HFF-Myc (cell line): Measurements from ENCODE around the gene PAPOLG.

Experiments used
- DNase-seq: peaks from one replicate; pipeline ENCODE4 v3.0.0-alpha.2; 2011; ENCODE audit warnings: low read depth; ENCODE audit errors: extremely low read depth
- H3K4me3 ChIP-seq: replicated peaks from 2 replicates; pipeline ENCODE4 v1.5.1; 2011; ENCODE audit warnings: low read depth, mild to moderate bottlenecking, control low read depth, low read length
- CTCF ChIP-seq: IDR thresholded peaks from 2 replicates; pipeline ENCODE4 v1.5.1; 2012; ENCODE audit warnings: mild to moderate bottlenecking, low read depth, low read length, control low read depth; ENCODE audit errors: missing control alignments

Gene PAPOLG

GRCh38 chr2:60831921-60832320 is 75.9 kb downstream of the PAPOLG start:
- H3K4me3 ChIP-seq = no peak overlapping the region
- TF ChIP-seq CTCF = no peak
- no peak for DNase-seq

- no peak overlapping the region for H3K4me3 ChIP-seq
- DNase-seq = no peak
- TF ChIP-seq CTCF = no peak
Measured at GRCh38 chr2:60832621-60833020, 76.6 kb downstream of the PAPOLG start.

- no peak overlapping the region for H3K4me3 ChIP-seq
- DNase-seq = no peak
- TF ChIP-seq CTCF = no peak
Measured at GRCh38 chr2:60834270-60834717, 78.2 kb downstream of the PAPOLG start.

GRCh38 chr2:60836491-60836890 is 80.4 kb downstream of the PAPOLG start:
- TF ChIP-seq CTCF = no peak
- no peak for DNase-seq
- H3K4me3 ChIP-seq = no peak overlapping the region

GRCh38 chr2:60837123-60837522 is 81.1 kb downstream of the PAPOLG start:
- DNase-seq = no peak
- TF ChIP-seq CTCF = no peak
- no peak overlapping the region for H3K4me3 ChIP-seq

- no peak overlapping the region for H3K4me3 ChIP-seq
- no peak for TF ChIP-seq CTCF
- DNase-seq = no peak
Measured at GRCh38 chr2:60838481-60838880, 82.4 kb downstream of the PAPOLG start.

DNA sequence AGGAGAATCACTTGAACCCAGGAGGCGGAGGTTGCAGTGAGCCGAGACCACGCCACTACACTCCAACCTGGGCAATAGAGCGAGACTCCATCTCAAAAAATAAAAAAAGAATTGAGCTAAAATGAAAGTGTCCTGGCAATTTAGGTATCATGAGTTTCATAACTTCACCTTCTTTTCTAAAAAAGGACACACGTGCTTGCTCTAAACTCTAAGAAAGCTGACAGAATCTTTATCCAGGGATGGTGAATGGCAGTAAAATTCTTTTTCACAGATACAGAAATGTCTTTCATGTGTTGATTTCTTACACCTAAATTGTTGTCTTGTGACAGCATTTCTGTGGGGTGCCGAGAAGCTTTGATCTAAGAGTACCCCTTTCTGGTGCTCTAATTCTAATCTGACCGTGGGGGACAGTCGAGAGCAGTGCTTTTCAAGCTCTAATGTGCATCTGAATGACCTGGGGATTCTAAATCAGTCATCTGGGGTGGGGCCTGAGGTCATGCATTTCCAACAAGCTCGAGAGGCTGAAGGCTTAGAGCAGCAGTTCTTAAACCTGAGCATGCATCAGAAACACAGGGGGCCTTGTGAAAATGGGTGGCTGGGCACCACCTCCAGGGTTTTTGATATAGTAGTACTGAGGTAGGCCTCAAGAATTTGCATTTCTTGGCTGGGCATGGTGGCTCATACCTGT is 83.2 kb downstream of the PAPOLG start:
- TF ChIP-seq CTCF = no peak
- DNase-seq = no peak
- H3K4me3 ChIP-seq = no peak overlapping the region
